Glomerular visceral epithelial cell (primary cell): Measurements from ENCODE around the gene MEPCE.
"Not testable (repeated sequence)": the region's sequence is repeated elsewhere in the genome, so short reads cannot be mapped to it uniquely, and the experiment has no call there.

Source experiments
- DNase-seq: peaks from one replicate; pipeline ENCODE4 v3.0.0-alpha.2; 2016; ENCODE audit errors: extremely low spot score

The MEPCE gene

GRCh38 chr7:100433592-100434296, 4.1 kb downstream of the MEPCE start:
- no peak for DNase-seq

DNA sequence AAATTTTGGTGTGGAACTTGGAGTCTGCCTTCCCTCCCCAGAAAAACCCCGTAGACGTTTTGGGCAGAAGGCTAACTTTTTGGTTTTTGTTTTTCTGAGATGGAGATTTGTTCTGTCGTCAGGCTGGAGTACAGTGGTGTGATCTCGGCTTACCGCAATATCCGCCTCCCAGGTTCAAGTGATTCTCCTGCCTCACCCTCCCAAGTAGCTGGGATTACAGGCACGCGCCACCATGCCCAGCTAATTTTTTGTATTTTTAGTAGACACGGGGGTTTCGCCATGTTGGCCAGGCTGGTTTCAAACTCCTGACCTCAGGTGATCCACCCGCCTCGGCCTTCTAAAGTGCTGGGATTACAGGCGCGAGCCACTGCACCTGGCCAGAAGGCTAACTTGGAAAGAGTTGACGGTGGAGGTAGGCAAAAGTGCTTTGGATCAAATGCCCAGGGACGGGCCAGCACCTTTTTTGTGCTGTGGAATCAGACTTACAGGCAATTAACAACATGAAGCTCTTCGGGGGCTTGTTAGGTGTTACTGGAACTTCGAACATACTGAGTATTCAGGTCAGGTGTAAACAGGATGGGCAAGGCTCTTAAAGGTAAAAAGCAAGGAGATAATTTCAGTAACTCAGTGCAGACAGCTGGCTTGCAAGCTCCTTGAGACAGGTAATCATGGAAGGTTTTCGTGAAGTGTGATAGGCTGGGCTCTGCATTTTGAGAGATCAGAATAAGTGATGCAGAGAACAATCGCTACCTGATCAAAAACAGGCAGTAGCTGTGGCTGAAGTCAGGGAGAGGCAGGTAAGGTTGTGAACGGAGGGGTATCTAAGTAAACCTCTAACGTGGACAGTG, 4.9 kb downstream of the MEPCE start:
- no peak for DNase-seq

- peak; percentile 35 for DNase-seq
Measured at GRCh38 chr7:100435401-100436304, 6.0 kb downstream of the MEPCE start.

DNA sequence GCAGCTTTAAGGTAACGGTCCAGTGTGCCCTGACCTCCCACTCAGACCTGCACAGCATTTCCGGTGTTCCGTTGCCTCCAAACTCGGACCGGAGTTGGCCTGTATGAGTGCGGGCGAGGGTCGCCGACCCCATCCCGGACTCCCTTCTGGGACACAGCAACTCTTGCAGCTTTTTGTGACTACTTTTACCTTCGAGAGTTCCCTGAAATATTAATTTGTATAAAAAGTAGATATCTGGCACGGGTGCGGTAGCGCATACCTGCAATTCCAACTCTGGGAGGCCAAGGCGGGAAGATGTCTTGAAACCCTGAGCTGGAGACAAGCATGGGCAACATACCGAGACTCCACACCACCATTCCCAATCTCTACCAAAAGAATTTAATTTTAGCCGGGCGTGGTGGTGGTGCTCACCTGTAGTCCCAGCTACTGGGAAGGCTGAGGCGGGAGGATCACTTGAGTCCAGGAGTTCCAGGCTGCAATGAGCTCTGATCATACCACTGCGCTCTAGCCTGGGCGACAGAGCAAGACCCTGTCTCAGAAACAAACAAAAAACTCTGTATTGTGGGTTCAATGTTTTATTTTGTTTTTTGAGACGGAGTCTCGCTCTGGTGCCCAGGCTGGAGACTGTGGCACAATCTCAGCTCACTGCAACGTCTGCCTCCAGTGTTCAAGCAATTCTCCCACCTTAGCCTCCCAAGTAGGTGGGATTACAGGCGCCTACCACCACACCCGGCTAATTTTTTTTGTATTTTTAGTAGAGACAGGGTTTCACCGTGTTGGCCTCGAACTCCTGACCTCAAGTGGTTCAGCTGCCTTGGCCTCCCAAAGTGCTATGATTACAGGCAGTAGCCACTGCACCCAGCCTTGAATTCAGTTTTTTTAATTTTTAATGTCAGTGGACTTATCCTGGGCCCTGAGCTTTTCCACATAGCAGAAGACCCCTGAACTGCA, 7.8 kb downstream of the MEPCE start:
- no peak for DNase-seq

GRCh38 chr7:100438172-100438571, 8.5 kb downstream of the MEPCE start:
- no peak for DNase-seq

DNA sequence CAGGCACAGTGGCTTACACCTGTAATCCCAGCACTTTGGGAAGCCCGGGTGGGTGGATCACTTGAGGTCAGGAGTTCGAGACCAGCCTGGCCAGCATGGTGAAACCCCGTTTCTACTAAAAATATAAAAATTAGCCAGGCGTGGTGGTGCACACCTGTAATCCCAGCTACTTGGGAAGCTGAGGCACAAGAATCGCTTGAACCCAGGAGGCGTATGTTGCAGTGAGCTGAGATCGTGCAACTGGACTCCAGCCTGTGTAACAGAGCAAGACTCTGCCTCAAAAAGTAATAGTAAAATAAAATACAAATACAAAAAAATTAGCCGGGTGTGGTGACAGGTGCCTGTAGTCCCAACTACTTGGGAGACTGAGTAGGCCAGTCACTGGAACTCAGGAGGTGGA, 9.1 kb downstream of the MEPCE start:
- not testable (repeated sequence) for DNase-seq

GRCh38 chr7:100439244-100439643, 9.6 kb downstream of the MEPCE start:
- not testable (repeated sequence) for DNase-seq

GRCh38 chr7:100441641-100442535, 12.3 kb downstream of the MEPCE start:
- DNase-seq: no peak

- no peak for DNase-seq
Measured at GRCh38 chr7:100443096-100443840, 13.6 kb downstream of the MEPCE start.

- peak; percentile 35 for DNase-seq
Measured at GRCh38 chr7:100444311-100445278, 15.0 kb downstream of the MEPCE start.

- DNase-seq: no peak
Measured at GRCh38 chr7:100446040-100446439, 16.4 kb downstream of the MEPCE start.

DNA sequence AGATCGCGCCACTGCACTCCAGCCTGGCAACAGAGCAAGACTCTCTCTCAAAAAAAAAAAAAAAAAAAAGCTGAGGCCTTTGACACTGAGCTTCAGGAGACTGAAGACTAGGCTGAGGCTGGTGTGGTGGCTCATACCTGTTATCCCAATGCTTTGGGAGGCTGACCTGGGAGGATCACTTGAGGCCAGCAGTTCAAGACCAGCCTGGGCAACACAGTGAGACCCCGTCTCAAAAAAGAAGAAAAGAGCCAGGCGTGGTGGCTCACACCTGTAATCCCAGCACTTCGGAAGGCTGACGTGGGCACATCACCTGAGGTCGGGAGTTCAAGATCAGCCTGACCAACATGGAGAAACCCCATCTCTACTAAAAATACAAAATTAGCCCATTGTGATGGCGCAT, 17.7 kb downstream of the MEPCE start:
- DNase-seq: not testable (repeated sequence)

DNA sequence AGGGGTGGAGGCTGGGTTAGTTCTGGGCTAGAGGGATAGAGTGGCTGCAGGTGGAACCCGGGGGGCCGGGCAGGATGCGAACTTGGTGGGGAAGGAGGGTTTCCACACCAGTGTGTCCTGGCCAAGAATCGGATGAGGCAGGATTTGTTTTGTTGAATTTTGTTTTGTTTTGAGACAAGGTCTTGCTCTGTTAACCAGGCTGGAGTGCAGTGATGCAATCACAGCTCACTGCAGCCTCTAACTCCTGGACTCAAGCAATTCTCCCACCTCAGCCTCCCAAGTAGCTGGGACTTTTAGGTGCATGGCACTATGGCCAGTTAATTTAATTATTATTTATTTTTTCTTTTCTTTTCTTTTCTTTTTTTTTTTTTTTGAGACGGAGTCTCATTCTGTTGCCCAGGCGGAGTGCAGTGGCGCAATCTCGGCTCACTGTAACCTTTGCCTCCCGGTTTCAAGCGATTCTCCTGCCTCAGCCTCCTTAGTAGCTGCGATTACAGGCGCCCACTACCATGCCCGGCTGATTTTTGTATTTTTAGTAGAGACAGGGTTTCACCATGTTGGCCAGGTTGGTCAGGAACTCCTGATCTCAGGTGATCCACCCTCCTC, 19.7 kb downstream of the MEPCE start:
- no peak for DNase-seq

DNA sequence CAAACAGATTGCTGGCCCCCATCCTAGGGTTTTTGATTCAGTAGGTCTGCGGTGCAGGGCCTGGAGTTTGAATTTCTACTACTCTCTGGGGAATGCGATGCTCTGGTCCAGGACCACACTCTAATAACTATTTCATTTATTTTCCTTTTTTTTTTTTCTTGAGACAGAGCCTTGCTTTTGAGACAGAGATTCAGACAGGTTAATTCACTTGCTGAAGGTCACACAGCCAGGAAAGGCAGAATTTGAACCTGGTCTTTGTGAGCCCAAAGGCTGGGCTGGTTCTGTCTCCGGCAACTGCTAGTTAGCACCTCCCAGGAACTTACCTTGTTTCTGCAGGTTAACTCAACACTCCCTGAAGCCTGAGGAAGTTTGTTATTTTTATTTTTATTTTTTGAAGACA, 22.9 kb downstream of the MEPCE start:
- DNase-seq: no peak

DNA sequence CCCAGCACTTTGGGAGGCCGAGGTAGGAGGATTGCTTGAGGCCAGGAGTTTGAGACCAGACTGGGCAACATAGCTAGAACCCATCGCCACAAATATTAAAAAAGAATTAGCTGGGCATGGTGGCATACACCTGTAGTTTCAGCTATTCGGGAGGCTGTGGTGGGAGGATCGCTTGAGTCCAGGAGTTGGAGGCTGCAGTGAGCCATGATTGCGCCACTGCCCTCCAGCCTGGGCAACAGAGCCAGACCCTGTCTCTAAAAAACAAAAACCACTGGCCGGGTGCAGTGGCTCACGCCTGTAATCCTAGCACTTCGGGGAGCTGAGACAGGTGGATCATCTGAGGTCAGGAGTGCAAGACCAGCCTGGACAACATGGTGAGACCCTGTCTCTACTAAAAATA, 24.2 kb downstream of the MEPCE start:
- DNase-seq: not testable (repeated sequence)

DNA sequence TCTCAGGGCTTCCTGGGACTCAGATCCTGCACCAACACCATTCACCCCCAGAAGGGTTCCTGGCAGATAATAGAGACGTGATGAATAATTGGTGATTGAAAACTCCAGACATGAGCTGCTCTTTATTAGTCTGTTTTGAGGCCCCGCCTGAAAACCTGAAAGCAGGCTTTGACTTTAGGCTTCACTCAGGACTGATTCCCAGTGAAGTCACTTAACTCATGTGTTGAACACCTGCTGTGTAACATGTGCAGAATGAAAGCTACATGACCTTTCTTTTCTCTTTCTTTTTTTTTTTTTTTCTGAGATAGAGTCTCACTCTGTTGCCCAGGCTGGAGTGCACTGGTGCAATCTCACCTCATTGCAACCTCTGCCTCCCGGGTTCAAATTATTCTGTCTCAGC, 25.6 kb downstream of the MEPCE start:
- DNase-seq: no peak

DNA sequence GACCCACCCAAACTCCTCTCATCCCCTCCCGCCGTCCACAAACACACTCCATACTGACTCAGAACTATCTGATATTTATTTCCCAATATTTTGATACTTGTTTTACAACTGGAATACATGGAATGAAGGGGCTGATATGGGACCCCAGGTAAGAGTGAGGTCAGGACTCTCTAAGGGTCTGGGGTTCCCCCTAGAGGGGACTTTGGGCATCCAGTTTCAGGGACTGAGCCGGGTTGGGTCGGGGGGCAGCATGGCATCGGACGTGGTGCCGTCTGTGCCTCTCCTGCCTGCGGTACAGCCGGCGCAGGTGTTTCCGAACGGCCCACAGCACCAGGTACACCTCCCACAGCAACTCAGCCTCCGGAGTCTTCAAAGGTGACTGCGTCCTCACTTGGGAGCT, 26.9 kb downstream of the MEPCE start:
- no peak for DNase-seq

DNA sequence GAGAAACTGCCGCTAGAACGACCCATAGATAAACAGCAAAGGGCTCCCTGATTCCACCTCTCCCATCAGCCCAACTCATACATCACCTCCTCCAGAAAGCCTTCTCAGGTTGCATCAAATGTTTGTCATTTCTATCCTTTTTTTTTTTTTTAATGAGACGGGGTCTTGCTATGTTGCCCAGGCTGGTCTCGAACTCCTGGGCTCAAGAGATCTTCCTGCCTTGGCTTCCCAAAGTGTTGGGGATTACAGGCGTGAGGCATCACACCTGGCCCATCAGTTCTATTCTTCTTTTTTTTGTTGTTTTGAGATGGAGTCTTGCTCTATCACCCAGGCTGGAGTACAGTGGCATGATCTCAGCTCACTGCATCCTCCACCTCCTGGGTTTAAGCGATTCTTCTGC, 27.4 kb downstream of the MEPCE start:
- no peak for DNase-seq
